ENCODE measurements around the gene TLE2. TPM values are rescaled to one million over a fixed set of nuclear protein-coding genes. Genes with fewer than 3 reads are reported as not detected.

TLE2 gene
- total and polyA plus RNA-seq, 9 of the 15 experiments (the other 6 are each of a cell fraction or from before 2014, with no cell fraction given): 0.35 to 13.1 (median 6.2) TPM

- TF ChIP-seq, protein P1, sequence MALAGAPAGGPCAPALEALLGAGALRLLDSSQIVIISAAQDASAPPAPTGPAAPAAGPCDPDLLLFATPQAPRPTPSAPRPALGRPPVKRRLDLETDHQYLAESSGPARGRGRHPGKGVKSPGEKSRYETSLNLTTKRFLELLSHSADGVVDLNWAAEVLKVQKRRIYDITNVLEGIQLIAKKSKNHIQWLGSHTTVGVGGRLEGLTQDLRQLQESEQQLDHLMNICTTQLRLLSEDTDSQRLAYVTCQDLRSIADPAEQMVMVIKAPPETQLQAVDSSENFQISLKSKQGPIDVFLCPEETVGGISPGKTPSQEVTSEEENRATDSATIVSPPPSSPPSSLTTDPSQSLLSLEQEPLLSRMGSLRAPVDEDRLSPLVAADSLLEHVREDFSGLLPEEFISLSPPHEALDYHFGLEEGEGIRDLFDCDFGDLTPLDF (CRISPR knock-in tag; IDR thresholded peaks at IDR 0.05): no peak
- TF ChIP-seq HDAC2 (IDR thresholded peaks at IDR 0.05) (no peak), JUND (IDR thresholded peaks at IDR 0.05; ENCODE audit: borderline replicate concordance, low read depth, low read length) (no peak), JUND (tag; IDR thresholded peaks at IDR 0.05; ENCODE audit: borderline replicate concordance, low read depth, low read length) (no peak)
These were observed 3.6 kb downstream of the TLE2 start (continued) for GRCh38 chr19:3025549-3025886.

GRCh38 chr19:3024870-3025548 lies 4.1 kb downstream of the TLE2 start:
- H3K79me2 ChIP-seq (ENCODE audit: control insufficient read depth, insufficient read depth, low read length): no peaks in the 10 kb centered on the region
- ChIA-PET CTCF (ENCODE audit: low intra/inter-chr PET ratio) (no interaction called here), POLR2A (interaction anchor here (0.6 to 2.5 kb wide), 4 partner anchors 11 to 29 kb away, joined by 3 to 12 read pairs (median 4); no protein-coding TSS in a partner anchor)
- no peaks in the 10 kb centered on the region for H3K36me3 ChIP-seq (ENCODE audit: control insufficient read depth, insufficient read depth, low read length)
- no peak overlapping the region for H3K4me2 ChIP-seq (ENCODE audit: insufficient read depth, low read length)
- WGBS (ENCODE audit: insufficient coverage, low coverage, missing lambda C conversion rate): 39% methylated on average over 23 of the region's 30 CpGs
- in situ Hi-C loops (cut with MboI): no loop called here
- no peaks in the 10 kb centered on the region for H3K9me3 ChIP-seq (replicated peaks; ENCODE audit: control insufficient read depth, insufficient read depth, low read depth, low read length)
- H3K27ac ChIP-seq (ENCODE audit: extremely low read depth, low read depth, low read length): no peak overlapping the region
- no TSS peak for BruUV-seq (replicated peaks)
- ATAC-seq (peak; percentile 19), DNase-seq (ENCODE audit: extremely low read depth in 1 of 4, low spot score in 3 of 4) (peak in 2 of 4 experiments; percentile 24 to 48), FAIRE-seq (no peak)
- H3K4me1 ChIP-seq (replicated peaks in 1 of 2; ENCODE audit: control insufficient read depth in 2 of 2, insufficient read depth in 2 of 2, low read length in 2 of 2): peaks cover 20 to 38% of the 10 kb centered on the region in 2 experiments
- H2AFZ ChIP-seq (ENCODE audit: low read depth, low read length): no peak overlapping the region
- no peak overlapping the region for H3K4me3 ChIP-seq
- H4K20me1 ChIP-seq (replicated peaks; ENCODE audit: control insufficient read depth, insufficient read depth, low read length): no peaks in the 10 kb centered on the region
- no peaks in the 10 kb centered on the region for H3K27me3 ChIP-seq (ENCODE audit: control insufficient read depth in 2 of 2, insufficient read depth in 2 of 2, low read length in 2 of 2)
- no peaks in the 10 kb centered on the region for H3K9me1 ChIP-seq (ENCODE audit: control insufficient read depth, insufficient read depth, low read length)
- intact Hi-C loops (cut with micrococcal nuclease): no loop called here
- H3K9ac ChIP-seq (ENCODE audit: insufficient read depth in 1 of 2, low read depth in 2 of 2, low read length in 2 of 2): peak overlapping the region in 1 of 2 experiments; percentile 72; a peak in 1 of 4 replicates
- peak; percentile 33 for TF ChIP-seq TCF3 (CRISPR knock-in tag; IDR thresholded peaks at IDR 0.05)
- TF ChIP-seq HDAC1 (IDR thresholded peaks at IDR 0.05): peak in 1 of 2 experiments; percentile 50; a peak in 1 of 4 replicates
- TF ChIP-seq ZNF24 (IDR thresholded peaks at IDR 0.05): no peak
- no peak for TF ChIP-seq KAT2B (IDR thresholded peaks at IDR 0.05; ENCODE audit: low read depth, low read length)
- TF ChIP-seq ZNF384 (IDR thresholded peaks at IDR 0.05; ENCODE audit: low read depth, low read length): no peak
- TF ChIP-seq DIDO1 (tag; IDR thresholded peaks at IDR 0.05; ENCODE audit: low read depth): no peak
- TF ChIP-seq ZNF277 (CRISPR knock-in tag; IDR thresholded peaks at IDR 0.05; ENCODE audit: borderline replicate concordance): no peak
- peak; percentile 43 for TF ChIP-seq CBFA2T2 (conservative IDR thresholded peaks at IDR 0.05)
- TF ChIP-seq RCOR1 (IDR thresholded peaks at IDR 0.05; ENCODE audit: borderline replicate concordance in 1 of 2, low read depth in 2 of 2, low read length in 2 of 2): peak; percentile 42 to 91; a peak in 3 of 4 replicates
- TF ChIP-seq ETV1 (tag; conservative IDR thresholded peaks at IDR 0.05; ENCODE audit: low read depth): peak; percentile 86
- TF ChIP-seq DPF2 (IDR thresholded peaks at IDR 0.05): 0 out of 2 replicates have a peak, but pooled peaks have one; percentile 22
- no peak for TF ChIP-seq XRCC4 (IDR thresholded peaks at IDR 0.05; ENCODE audit: extremely low read depth, insufficient read depth, insufficient read length)
- TF ChIP-seq UBTF (IDR thresholded peaks at IDR 0.05; ENCODE audit: borderline replicate concordance in 1 of 2, low read depth in 2 of 2, low read length in 2 of 2): no peak
